H9 (cell line): Measurements from ENCODE around the gene CYP19A1. TPM values are rescaled to one million over a fixed set of nuclear protein-coding genes. Genes with fewer than 3 reads are reported as not detected.

Experiments
- DNase-seq: peaks from one replicate; pipeline ENCODE4 v3.0.0-alpha.2; 2017
- H2AFZ ChIP-seq: one replicate; pipeline ENCODE4 v1.6.1; 2013; ENCODE audit warnings: mild to moderate bottlenecking, low read length, control low read depth, moderate library complexity
- H2AK5ac ChIP-seq: 2 replicates; pipeline ENCODE4 v1.6.1; 2013; ENCODE audit warnings: low read length, control low read depth, mixed read lengths; ENCODE audit not compliant: insufficient read length
- H2BK120ac ChIP-seq: one replicate; pipeline ENCODE4 v1.6.1; 2013; ENCODE audit warnings: low read depth, mild to moderate bottlenecking, low read length, control low read depth, inconsistent platforms; ENCODE audit not compliant: poor library complexity, severe bottlenecking
- H2BK12ac ChIP-seq: 2 replicates; pipeline ENCODE4 v1.6.1; 2013; ENCODE audit warnings: low read length, control low read depth, mixed read lengths, low read depth; ENCODE audit not compliant: insufficient read length
- H2BK15ac ChIP-seq: 2 replicates; pipeline ENCODE4 v1.6.1; 2013; ENCODE audit warnings: low read depth, low read length, control low read depth
- H2BK20ac ChIP-seq: one replicate; pipeline ENCODE4 v1.6.1; 2013; ENCODE audit warnings: low read depth, mild to moderate bottlenecking, low read length, control low read depth, inconsistent platforms; ENCODE audit not compliant: poor library complexity, severe bottlenecking
- H2BK5ac ChIP-seq: 2 replicates; pipeline ENCODE4 v1.6.1; 2013; ENCODE audit warnings: low read length, control low read depth, mixed read lengths; ENCODE audit not compliant: insufficient read length
- H3K14ac ChIP-seq: 2 replicates; pipeline ENCODE4 v1.6.1; 2013; ENCODE audit warnings: low read length, control low read depth; ENCODE audit not compliant: insufficient read depth
- H3K18ac ChIP-seq: 2 replicates; pipeline ENCODE4 v1.6.1; 2013; ENCODE audit warnings: low read depth, mild to moderate bottlenecking, mixed read lengths, low read length, control low read depth; ENCODE audit not compliant: insufficient read length
- H3K23ac ChIP-seq: 2 replicates; pipeline ENCODE4 v1.6.1; 2013; ENCODE audit warnings: low read length, control low read depth, mixed read lengths, low read depth; ENCODE audit not compliant: insufficient read length
- H3K23me2 ChIP-seq: 2 replicates; pipeline ENCODE4 v1.6.1; 2013; ENCODE audit warnings: low read depth, mild to moderate bottlenecking, mixed read lengths, low read length, control low read depth; ENCODE audit not compliant: insufficient read length, poor library complexity, severe bottlenecking
- H3K27ac ChIP-seq: 2 replicates; pipeline ENCODE4 v1.5.1; 2013; ENCODE audit warnings: low read length, control low read depth, mixed read lengths, low read depth; ENCODE audit not compliant: insufficient read length
- H3K27me3 ChIP-seq: 2 replicates; pipeline ENCODE4 v1.6.1; 2013; ENCODE audit warnings: low read length, control low read depth, inconsistent platforms; ENCODE audit not compliant: insufficient read depth
- H3K4ac ChIP-seq: 2 replicates; pipeline ENCODE4 v1.6.1; 2013; ENCODE audit warnings: low read depth, mild to moderate bottlenecking, control low read depth, inconsistent platforms, low read length, moderate library complexity
- H3K4me1 ChIP-seq: 2 replicates; pipeline ENCODE4 v1.6.1; 2013; ENCODE audit warnings: low read length, control low read depth, inconsistent platforms; ENCODE audit not compliant: insufficient read depth
- H3K4me2 ChIP-seq: 2 replicates; pipeline ENCODE4 v1.6.1; 2013; ENCODE audit warnings: low read length, control low read depth, mixed read lengths; ENCODE audit not compliant: insufficient read length, insufficient read depth
- H3K56ac ChIP-seq: 2 replicates; pipeline ENCODE4 v1.6.1; 2013; ENCODE audit warnings: low read depth, mild to moderate bottlenecking, mixed read lengths, low read length, control low read depth; ENCODE audit not compliant: insufficient read length
- H3K79me1 ChIP-seq: 2 replicates; pipeline ENCODE4 v1.6.1; 2013; ENCODE audit warnings: low read depth, mild to moderate bottlenecking, moderate library complexity, low read length, control low read depth, inconsistent platforms; ENCODE audit not compliant: insufficient read depth, poor library complexity, severe bottlenecking
- H3K79me2 ChIP-seq: 2 replicates; pipeline ENCODE4 v1.6.1; 2013; ENCODE audit warnings: low read length, control low read depth, inconsistent platforms; ENCODE audit not compliant: insufficient read depth
- H3K9ac ChIP-seq: 2 replicates; pipeline ENCODE4 v1.6.1; 2013; ENCODE audit warnings: low read length, control low read depth, mixed read lengths; ENCODE audit not compliant: insufficient read length; ENCODE audit errors: extremely low read depth
- H3K9me3 ChIP-seq: one replicate; pipeline ENCODE4 v1.6.1; 2013; ENCODE audit warnings: low read depth, low read length, inconsistent platforms; ENCODE audit not compliant: control insufficient read depth
- H3T11ph ChIP-seq: one replicate; pipeline ENCODE4 v1.6.1; 2013; ENCODE audit warnings: mild to moderate bottlenecking, low read length, control low read depth, inconsistent platforms
- H4K20me1 ChIP-seq: one replicate; pipeline ENCODE4 v1.6.1; 2013; ENCODE audit not compliant: control insufficient read depth, insufficient read length, insufficient read depth
- H4K5ac ChIP-seq: 2 replicates; pipeline ENCODE4 v1.6.1; 2013; ENCODE audit warnings: low read depth, mild to moderate bottlenecking, mixed read lengths, low read length, control low read depth; ENCODE audit not compliant: insufficient read length
- H4K8ac ChIP-seq: replicated peaks from 2 replicates; pipeline ENCODE4 v1.6.1; 2013; ENCODE audit warnings: low read length, control low read depth, mixed read lengths, low read depth; ENCODE audit not compliant: insufficient read length
- H4K91ac ChIP-seq: 2 replicates; pipeline ENCODE4 v1.6.1; 2013; ENCODE audit warnings: low read depth, mild to moderate bottlenecking, moderate library complexity, mixed read lengths, low read length, control low read depth; ENCODE audit not compliant: insufficient read length
- H3K27ac Mint-ChIP-seq, 3 experiments: 2 replicates in 2 of 3; 3 replicates in 1 of 3; pipeline ENCODE4 v1.8.0; 2020 to 2021; ENCODE audit warnings: mixed read lengths in 3 of 3, mild to moderate bottlenecking in 1 of 3, moderate library complexity in 1 of 3
- H3K27me3 Mint-ChIP-seq: 2 replicates; pipeline ENCODE4 v1.8.0; 2021; ENCODE audit warnings: low read depth, mild to moderate bottlenecking, moderate library complexity, mixed read lengths
- H3K36me3 Mint-ChIP-seq, 3 experiments: 2 replicates in 2 of 3; 3 replicates in 1 of 3; pipeline ENCODE4 v1.8.0; 2020 to 2021; ENCODE audit warnings: low read depth in 3 of 3, mixed read lengths in 3 of 3; ENCODE audit not compliant: insufficient read depth in 1 of 3
- H3K4me1 Mint-ChIP-seq, 2 experiments: 2 replicates each; pipeline ENCODE4 v1.8.0; 2020; ENCODE audit warnings: mixed read lengths in 2 of 2
- H3K4me3 Mint-ChIP-seq, 2 experiments: 2 replicates in 1 of 2; 3 replicates in 1 of 2; pipeline ENCODE4 v1.8.0; 2020 to 2021; ENCODE audit warnings: mild to moderate bottlenecking in 2 of 2, mixed read lengths in 2 of 2, moderate library complexity in 1 of 2
- H3K9me3 Mint-ChIP-seq, 2 experiments: 2 replicates in 1 of 2; 3 replicates in 1 of 2; pipeline ENCODE4 v1.8.0; 2020; ENCODE audit warnings: mild to moderate bottlenecking in 2 of 2, mixed read lengths in 2 of 2, moderate library complexity in 1 of 2
- CTCF ChIP-seq: fragments of 200-600 bp; sonication (generic); conservative IDR thresholded peaks from 3 replicates; pipeline ENCODE4 v1.8.0; 2021; ENCODE audit warnings: antibody characterized with exemption, mild to moderate bottlenecking
- WGBS: extraction: QIAGEN DNeasy Blood & Tissue Kit; methylation state at CpG from one replicate; pipeline ENCODE4 v1.1.7; 2013; ENCODE audit warnings: missing lambda C conversion rate, low lambda C conversion rate, mixed read lengths; ENCODE audit not compliant: insufficient read length; ENCODE audit errors: extremely low coverage; 5-methylcytosine and 5-hydroxymethylcytosine counted together
- total RNA-seq: library from RNA; stranded (reverse); gene quantifications from 2 replicates; pipeline ENCODE4 v1.2.1, GENCODE V29; 2021

The CYP19A1 gene
- total RNA-seq, 1 experiment from 2014 or later, result not detected

- H3K27me3 ChIP-seq, result peaks cover 7% of the 10 kb centered on the region; the same call in 1 of the 2 replicates
- no CpG with 5 or more reads among the region's 47 CpGs for WGBS
- no peak overlapping the region for H2BK5ac ChIP-seq
- 0 out of 2 replicates have a peak, but pooled peaks cover 2% of the 10 kb centered on the region for H3K4me1 ChIP-seq
- H2BK12ac ChIP-seq, result no peak overlapping the region
- H3K9ac ChIP-seq, result no peak overlapping the region
- peaks cover 7% of the 10 kb centered on the region for H3K9me3 ChIP-seq
- H2AFZ ChIP-seq, result no peak overlapping the region
- H2BK15ac ChIP-seq, result no peak overlapping the region
- Mint-ChIP-seq H3K36me3 (no peaks in the 10 kb centered on the region), H3K4me1 (peaks cover 8 to 10% of the 10 kb centered on the region in 2 experiments), H3K27me3 (peaks cover 6% of the 10 kb centered on the region), H3K27ac (no peak overlapping the region), H3K4me3 (peak overlapping the region; percentile 67 to 86), H3K9me3 (no peaks in the 10 kb centered on the region)
- H3K14ac ChIP-seq, result peak overlapping the region; percentile 73
- H3K23me2 ChIP-seq, result peaks cover 8% of the 10 kb centered on the region
- H3K27ac ChIP-seq, result no peak overlapping the region
- no peaks in the 10 kb centered on the region for H3K79me2 ChIP-seq
- H3K56ac ChIP-seq, result no peak overlapping the region
- H4K8ac ChIP-seq, result no peak overlapping the region
- H3T11ph ChIP-seq, result no peak overlapping the region
- H2BK120ac ChIP-seq, result no peak overlapping the region
- no peak overlapping the region for H4K5ac ChIP-seq
- H3K4me2 ChIP-seq, result peak overlapping the region; percentile 45
- DNase-seq, result peak; percentile 39
- TF ChIP-seq CTCF, result no peak
- no peaks in the 10 kb centered on the region for H3K79me1 ChIP-seq
- H3K18ac ChIP-seq, result no peak overlapping the region
- H3K23ac ChIP-seq, result no peak overlapping the region
- no peak overlapping the region for H3K4ac ChIP-seq
- no peak overlapping the region for H2AK5ac ChIP-seq
- no peaks in the 10 kb centered on the region for H4K20me1 ChIP-seq
- no peak overlapping the region for H2BK20ac ChIP-seq
- no peak overlapping the region for H4K91ac ChIP-seq
These were observed 71.2 kb downstream of the CYP19A1 start for GRCh38 chr15:51267051-51267702.
